SK-MEL-5 (cell line): ENCODE measurements around the gene SPTB. TPM values are rescaled to one million over a fixed set of nuclear protein-coding genes. Genes with fewer than 3 reads are reported as not detected.

Experiments
- DNase-seq: peaks from one replicate; pipeline ENCODE4 v3.0.0-alpha.2; 2016; ENCODE audit warnings: low read depth, low spot score
- in situ Hi-C: cut with HindIII; loops from 2 replicates; pipeline ENCODE4 v1.10.0; 2016; ENCODE audit warnings: low sequenced_read_pairs, high pct_unique_total_duplicates, low pct_unique_long_range_greater_than_20kb
- total RNA-seq: library from RNA; depleted of rRNA; stranded (reverse); fragments of >200 nt; shearing (Covaris generic); gene quantifications from 2 replicates; pipeline ENCODE4 v1.2.3, GENCODE V29; 2014

SPTB gene
- total RNA-seq, 1 experiment from 2014 or later: not detected

- in situ Hi-C loops: no loop called here
- no peak for DNase-seq
These were observed 125.7 kb downstream of the SPTB start for GRCh38 chr14:64753999-64754398.

- no peak for DNase-seq
- in situ Hi-C loops: no loop called here
These were observed 126.3 kb downstream of the SPTB start for GRCh38 chr14:64753374-64753773.

GRCh38 chr14:64752909-64753308 is 126.8 kb downstream of the SPTB start:
- no peak for DNase-seq
- in situ Hi-C loops: no loop called here

GRCh38 chr14:64748995-64749714 is 130.6 kb downstream of the SPTB start:
- DNase-seq: no peak
- in situ Hi-C loops: no loop called here

GRCh38 chr14:64748521-64748920 is 131.2 kb downstream of the SPTB start:
- in situ Hi-C loops: no loop called here
- DNase-seq: no peak

- no peak for DNase-seq
- in situ Hi-C loops: no loop called here
These were observed 132.4 kb downstream of the SPTB start for GRCh38 chr14:64747327-64747726.

- in situ Hi-C loops: no loop called here
- no peak for DNase-seq
These were observed 133.1 kb downstream of the SPTB start for GRCh38 chr14:64746298-64747250.

GRCh38 chr14:64745511-64746091 is 134.1 kb downstream of the SPTB start:
- in situ Hi-C loops: no loop called here
- peak; percentile 46 for DNase-seq

GRCh38 chr14:64743061-64743460 is 136.6 kb downstream of the SPTB start:
- no peak for DNase-seq
- in situ Hi-C loops: no loop called here

GRCh38 chr14:64741961-64742360 is 137.7 kb downstream of the SPTB start:
- in situ Hi-C loops: no loop called here
- DNase-seq: no peak

- in situ Hi-C loops: no loop called here
- no peak for DNase-seq
These were observed 138.5 kb downstream of the SPTB start for GRCh38 chr14:64741200-64741599.

- DNase-seq: no peak
- in situ Hi-C loops: no loop called here
These were observed 141.4 kb downstream of the SPTB start for GRCh38 chr14:64738281-64738804.

- in situ Hi-C loops: no loop called here
- DNase-seq: no peak
These were observed 142.1 kb downstream of the SPTB start for GRCh38 chr14:64737391-64738280.

- in situ Hi-C loops: no loop called here
- no peak for DNase-seq
These were observed 143.2 kb downstream of the SPTB start for GRCh38 chr14:64736271-64737169.

- in situ Hi-C loops: no loop called here
- no peak for DNase-seq
These were observed 144.7 kb downstream of the SPTB start for GRCh38 chr14:64734990-64735389.

GRCh38 chr14:64733899-64734298 is 145.8 kb downstream of the SPTB start:
- in situ Hi-C loops: no loop called here

More at GRCh38 chr14:64733899-64734298, 145.8 kb downstream of the SPTB start:
- DNase-seq: no peak
